Urinary bladder (tissue), 4 donors: Measurements from ENCODE around the gene REXO4. TPM values are rescaled to one million over a fixed set of nuclear protein-coding genes. Genes with fewer than 3 reads are reported as not detected.

Experiments
- DNase-seq: peaks from one replicate; pipeline ENCODE4 v3.0.0-alpha.2; 2015; ENCODE audit errors: extremely low spot score
- H3K27ac ChIP-seq: one replicate; pipeline ENCODE4 v1.5.1; 2013; ENCODE audit warnings: low read depth, mild to moderate bottlenecking, moderate library complexity
- H3K36me3 ChIP-seq: one replicate; pipeline ENCODE4 v1.6.1; 2013; ENCODE audit warnings: mild to moderate bottlenecking, moderate library complexity; ENCODE audit not compliant: insufficient read depth
- H3K4me1 ChIP-seq: one replicate; pipeline ENCODE4 v1.6.1; 2013; ENCODE audit warnings: mild to moderate bottlenecking, moderate library complexity; ENCODE audit not compliant: insufficient read depth
- H3K4me3 ChIP-seq: one replicate; pipeline ENCODE4 v1.5.1; 2013; ENCODE audit warnings: low read depth, low read length
- WGBS: extraction: QIAGEN DNeasy Blood & Tissue Kit; methylation state at CpG from one replicate; pipeline ENCODE4 v1.1.7; 2013; 5-methylcytosine and 5-hydroxymethylcytosine counted together
- polyA plus RNA-seq: library from polyadenylated mRNA; stranded (reverse); fragments of 200-250 nt; gene quantifications from one replicate; pipeline ENCODE4 v1.2.3, GENCODE V29; 2013
- total RNA-seq: library from RNA; depleted of rRNA; stranded (reverse); fragments of >200 nt; gene quantifications from one replicate; pipeline ENCODE4 v1.2.3, GENCODE V29; 2014
- donor health status: healthy with polysubstance abuse.
- donor health status: healthy.

REXO4 gene
- total and polyA plus RNA-seq, 2 donors = 8.5 to 21.5 TPM

DNA sequence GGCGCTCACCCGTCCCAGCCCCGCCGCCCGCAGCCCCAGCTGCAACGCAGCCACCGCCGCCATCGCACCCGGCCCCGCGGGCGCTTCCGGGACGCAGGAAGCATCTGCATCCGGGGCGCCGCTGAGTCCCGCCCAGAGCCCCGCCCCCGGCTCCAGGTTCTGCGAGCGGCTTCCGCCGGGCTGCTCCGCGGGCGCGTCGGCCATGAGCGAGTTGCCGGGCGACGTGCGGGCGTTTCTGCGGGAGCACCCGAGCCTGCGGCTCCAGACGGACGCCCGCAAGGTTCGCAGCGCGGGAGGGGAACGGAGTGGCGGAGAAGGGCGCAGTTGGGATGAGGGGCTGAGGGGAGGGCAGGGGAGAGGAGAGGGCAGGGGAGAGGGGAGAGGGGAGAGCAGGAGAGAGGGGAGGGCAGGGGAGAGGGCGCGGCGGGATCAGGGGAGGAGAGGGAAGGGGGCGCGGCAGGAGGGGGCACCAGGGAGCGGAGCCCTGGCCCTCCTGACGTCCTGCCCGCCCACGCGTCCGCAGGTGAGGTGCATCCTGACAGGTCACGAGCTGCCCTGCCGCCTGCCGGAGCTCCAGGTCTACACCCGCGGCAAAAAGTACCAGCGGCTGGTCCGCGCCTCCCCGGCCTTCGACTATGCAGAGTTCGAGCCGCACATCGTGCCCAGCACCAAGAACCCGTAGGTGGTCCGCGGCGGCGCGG, 61.3 kb downstream of the REXO4 start, which contains the start of the genes SURF1 and SURF2:
Gene SURF1, minus strand, starts transcription at position 97 of the 701 bp plus-strand sequence. Its CDS starts 34 bp downstream, at position 63.
Gene SURF2, plus strand, starts transcription at position 160 of the 701 bp plus-strand sequence. Its CDS starts 43 bp downstream, at position 203.
- Histone ChIP-seq H3K27ac (no peak within 1 kb of the TSS), H3K4me3 (peak within 1 kb of the TSS; percentile 95), H3K36me3 (peaks cover 4% of the 10 kb centered on the region), H3K4me1 (no peaks in the 10 kb centered on the region)
- under 1% methylated on average over 76 of the region's 78 CpGs for WGBS
- DNase-seq = no peak

Other genes with a start within 250 kb of the REXO4 start
- not detected for gene OBP2B, start 208.8 kb downstream of the REXO4 start, total RNA-seq
- gene OBP2B, start 208.8 kb downstream of the REXO4 start, polyA plus RNA-seq = not detected
- 1.4 TPM for gene ABO, start 142.8 kb downstream of the REXO4 start, total RNA-seq
- 1.9 TPM for gene ABO, start 142.8 kb downstream of the REXO4 start, polyA plus RNA-seq
- gene SURF6, start 81.8 kb downstream of the REXO4 start, total RNA-seq = 10.2 TPM
- 30.4 TPM for gene SURF6, start 81.8 kb downstream of the REXO4 start, polyA plus RNA-seq
- 17.3 TPM for gene MED22, start 69.9 kb downstream of the REXO4 start, total RNA-seq
- 42.7 TPM for gene MED22, start 69.9 kb downstream of the REXO4 start, polyA plus RNA-seq
- 1,153 TPM for gene RPL7A, start 69.8 kb downstream of the REXO4 start, total RNA-seq
- gene RPL7A, start 69.8 kb downstream of the REXO4 start, polyA plus RNA-seq = 2,769 TPM
- 10.5 TPM for gene SURF1, start 61.5 kb downstream of the REXO4 start, total RNA-seq
- gene SURF1, start 61.5 kb downstream of the REXO4 start, polyA plus RNA-seq = 77.9 TPM
- gene SURF2, start 61.5 kb downstream of the REXO4 start, total RNA-seq = 7.0 TPM
- 30.3 TPM for gene SURF2, start 61.5 kb downstream of the REXO4 start, polyA plus RNA-seq
- 152 TPM for gene SURF4, start 42.0 kb downstream of the REXO4 start, total RNA-seq
- 109 TPM for gene SURF4, start 42.0 kb downstream of the REXO4 start, polyA plus RNA-seq
- 0.32 TPM for gene STKLD1, start 41.6 kb downstream of the REXO4 start, total RNA-seq
- 1.1 TPM for gene STKLD1, start 41.6 kb downstream of the REXO4 start, polyA plus RNA-seq
- gene ADAMTS13, start 4.4 kb upstream of the REXO4 start, total RNA-seq = 1.8 TPM
- gene ADAMTS13, start 4.4 kb upstream of the REXO4 start, polyA plus RNA-seq = 3.7 TPM
- 5.9 TPM for gene CACFD1, start 42.0 kb upstream of the REXO4 start, total RNA-seq
- 19.5 TPM for gene CACFD1, start 42.0 kb upstream of the REXO4 start, polyA plus RNA-seq
- gene SLC2A6, start 61.1 kb upstream of the REXO4 start, total RNA-seq = 3.4 TPM
- gene SLC2A6, start 61.1 kb upstream of the REXO4 start, polyA plus RNA-seq = 4.1 TPM
- 1.2 TPM for gene MYMK, start 106.9 kb upstream of the REXO4 start, total RNA-seq
- not detected for gene MYMK, start 106.9 kb upstream of the REXO4 start, polyA plus RNA-seq
- 2.2 TPM for gene ADAMTSL2, start 116.7 kb upstream of the REXO4 start, total RNA-seq
- 8.9 TPM for gene ADAMTSL2, start 116.7 kb upstream of the REXO4 start, polyA plus RNA-seq
- gene FAM163B, start 191.4 kb upstream of the REXO4 start, total RNA-seq = 0.26 TPM
- 0.86 TPM for gene FAM163B, start 191.4 kb upstream of the REXO4 start, polyA plus RNA-seq
- 0.79 TPM for gene DBH, start 218.4 kb upstream of the REXO4 start, total RNA-seq
- gene DBH, start 218.4 kb upstream of the REXO4 start, polyA plus RNA-seq = 0.98 TPM